Activated naive CD8-positive, alpha-beta T cell treated with anti-CD3 and anti-CD28 coated beads, Interleukin-2, amount 50 U/mL, for 24 hours (primary cell): ENCODE data around the gene DCBLD1.
"Not testable (repeated sequence)": the region's sequence is repeated elsewhere in the genome, so short reads cannot be mapped to it uniquely, and the experiment has no call there.

Source experiments
- ATAC-seq: fragments of 150-1000 bp; cut with Tn5 transposase; one replicate; pipeline ENCODE4 v1.10.0; 2021
- DNase-seq: peaks from one replicate; pipeline ENCODE4 v3.0.0; 2021
- H3K27ac Mint-ChIP-seq: one replicate; pipeline ENCODE4 v1.8.0; 2021; ENCODE audit warnings: mild to moderate bottlenecking, mixed read lengths
- H3K27me3 Mint-ChIP-seq: one replicate; pipeline ENCODE4 v1.8.0; 2021; ENCODE audit warnings: mixed read lengths
- H3K36me3 Mint-ChIP-seq: one replicate; pipeline ENCODE4 v1.8.0; 2021; ENCODE audit warnings: low read depth, mixed read lengths
- H3K4me1 Mint-ChIP-seq: one replicate; pipeline ENCODE4 v1.8.0; 2021; ENCODE audit warnings: mixed read lengths
- H3K4me3 Mint-ChIP-seq: one replicate; pipeline ENCODE4 v1.8.0; 2021; ENCODE audit warnings: mild to moderate bottlenecking, moderate library complexity, mixed read lengths
- H3K9me3 Mint-ChIP-seq: one replicate; pipeline ENCODE4 v1.8.0; 2021; ENCODE audit warnings: mixed read lengths

Gene DCBLD1

GRCh38 chr6:117517995-117518394 lies 35.5 kb downstream of the DCBLD1 start:
- not testable (repeated sequence) for ATAC-seq, H3K36me3 Mint-ChIP-seq, DNase-seq, H3K4me1 Mint-ChIP-seq, H3K27me3 Mint-ChIP-seq, H3K9me3 Mint-ChIP-seq, H3K27ac Mint-ChIP-seq, H3K4me3 Mint-ChIP-seq

DNA sequence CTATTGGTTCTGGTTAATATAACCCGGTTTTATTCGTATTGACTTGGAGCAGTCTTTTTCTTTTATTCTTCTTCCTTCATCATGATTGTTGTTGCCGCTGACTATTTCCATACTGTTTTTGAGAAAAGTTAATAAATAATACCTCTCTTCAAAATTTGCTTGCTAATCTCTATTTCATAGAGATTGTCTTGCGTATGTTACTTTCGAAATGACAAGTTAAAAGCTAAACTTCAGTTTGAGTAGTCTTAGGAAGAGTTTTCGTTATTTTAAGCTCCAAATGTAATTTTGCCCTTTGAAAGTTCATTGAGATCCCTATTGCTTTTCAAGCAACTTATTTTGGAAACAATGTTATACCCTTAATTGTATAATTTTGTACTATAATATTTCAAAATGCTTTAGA lies 36.4 kb downstream of the DCBLD1 start:
- Mint-ChIP-seq H3K9me3 (no peaks in the 10 kb centered on the region), H3K27ac (no peak overlapping the region), H3K4me1 (no peaks in the 10 kb centered on the region), H3K36me3 (peaks cover 2% of the 10 kb centered on the region), H3K4me3 (no peak overlapping the region), H3K27me3 (peaks cover 3% of the 10 kb centered on the region)
- ATAC-seq (no peak), DNase-seq (no peak)

DNA sequence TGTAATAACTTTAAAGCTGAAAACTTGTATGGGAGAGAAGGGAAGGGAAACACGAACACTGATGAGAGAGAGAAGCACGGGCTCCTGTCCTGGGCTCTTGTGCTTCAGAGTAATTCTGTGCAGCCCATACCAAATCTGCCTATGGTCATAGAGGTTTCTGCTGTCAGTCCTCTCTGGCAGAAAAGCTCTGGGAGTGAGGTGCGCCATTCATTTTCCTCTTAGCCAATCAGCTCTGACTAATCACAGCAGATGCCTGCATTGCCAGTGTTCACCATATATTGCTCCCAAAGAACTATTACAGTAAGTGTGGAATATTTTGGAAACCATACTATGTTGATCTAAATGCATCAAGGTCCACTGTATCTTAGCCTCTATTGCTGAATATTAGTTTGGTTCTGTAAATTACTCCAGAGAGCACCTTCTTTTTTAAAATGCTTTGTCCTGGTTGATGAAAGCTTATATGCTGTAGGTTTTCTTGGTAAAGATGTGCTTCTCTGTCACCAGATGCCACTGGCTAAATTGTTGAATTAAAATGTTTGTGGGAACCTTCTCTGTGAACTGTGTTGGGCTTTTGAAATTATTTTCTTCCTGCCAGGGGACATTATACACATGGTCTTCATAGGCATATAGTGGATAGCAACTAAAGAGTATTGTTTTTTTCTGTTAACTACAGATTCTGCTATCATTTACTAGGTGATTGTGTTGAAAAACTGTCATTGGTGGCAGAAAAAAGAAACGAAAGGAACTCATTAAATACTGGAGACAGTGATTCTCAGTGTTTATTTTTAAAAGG lies 38.3 kb downstream of the DCBLD1 start:
- no peak overlapping the region for H3K27ac Mint-ChIP-seq
- no peaks in the 10 kb centered on the region for H3K4me1 Mint-ChIP-seq
- DNase-seq, result no peak
- no peak for ATAC-seq
- H3K27me3 Mint-ChIP-seq, result peaks cover 2% of the 10 kb centered on the region
- H3K4me3 Mint-ChIP-seq, result no peak overlapping the region
- peaks cover 2% of the 10 kb centered on the region for H3K36me3 Mint-ChIP-seq
- no peaks in the 10 kb centered on the region for H3K9me3 Mint-ChIP-seq

DNA sequence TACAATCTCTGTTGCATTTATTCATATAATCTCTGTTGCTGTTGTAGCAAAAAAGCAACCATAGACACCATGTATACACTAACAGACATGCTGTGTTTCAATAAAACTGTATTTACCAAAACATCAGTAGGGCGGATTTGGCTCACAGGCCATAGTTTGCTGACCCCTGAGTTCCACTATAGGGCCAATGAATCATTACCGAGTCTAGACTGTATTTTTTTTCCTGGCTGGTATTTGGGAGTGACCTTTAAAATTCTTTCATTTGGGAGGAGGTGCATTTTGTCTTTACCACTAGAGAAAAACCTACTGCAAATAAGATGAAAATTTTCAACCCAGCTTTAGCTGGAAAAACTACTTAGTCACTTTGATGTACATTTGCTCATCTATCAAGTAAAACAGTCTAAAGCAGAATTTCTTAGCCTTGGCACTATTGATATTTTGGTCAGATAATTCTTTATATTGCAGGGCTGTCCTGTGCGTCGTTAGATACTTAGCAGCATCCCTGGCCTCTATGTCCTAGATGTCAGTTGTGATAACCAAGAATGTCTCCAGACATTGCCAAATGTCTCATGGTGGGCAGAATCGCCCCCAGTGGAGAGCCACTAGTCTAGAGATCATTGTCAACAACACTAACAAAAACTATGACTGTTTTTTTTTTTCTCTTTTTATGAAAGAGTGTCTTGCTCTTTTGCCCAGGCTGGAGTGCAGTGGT lies 39.5 kb downstream of the DCBLD1 start:
- no peak for ATAC-seq
- Mint-ChIP-seq H3K27ac (no peak overlapping the region), H3K4me3 (no peak overlapping the region), H3K27me3 (peaks cover 2% of the 10 kb centered on the region), H3K9me3 (no peaks in the 10 kb centered on the region), H3K4me1 (no peaks in the 10 kb centered on the region), H3K36me3 (peaks cover 2% of the 10 kb centered on the region)
- DNase-seq, result no peak

- ATAC-seq, result no peak
- no peak overlapping the region for H3K27ac Mint-ChIP-seq
- H3K27me3 Mint-ChIP-seq, result peaks cover 2% of the 10 kb centered on the region
- H3K4me1 Mint-ChIP-seq, result no peaks in the 10 kb centered on the region
- H3K9me3 Mint-ChIP-seq, result no peaks in the 10 kb centered on the region
- no peak overlapping the region for H3K4me3 Mint-ChIP-seq
- no peak for DNase-seq
- H3K36me3 Mint-ChIP-seq, result peaks cover 2% of the 10 kb centered on the region
Measured at GRCh38 chr6:117525607-117526006, 43.1 kb downstream of the DCBLD1 start.

- Mint-ChIP-seq H3K36me3 (no peaks in the 10 kb centered on the region), H3K4me1 (no peaks in the 10 kb centered on the region), H3K9me3 (no peaks in the 10 kb centered on the region), H3K27ac (no peak overlapping the region), H3K27me3 (peaks cover 6% of the 10 kb centered on the region), H3K4me3 (no peak overlapping the region)
- DNase-seq, result no peak
- no peak for ATAC-seq
Measured at GRCh38 chr6:117530467-117531242, 48.2 kb downstream of the DCBLD1 start.

DNA sequence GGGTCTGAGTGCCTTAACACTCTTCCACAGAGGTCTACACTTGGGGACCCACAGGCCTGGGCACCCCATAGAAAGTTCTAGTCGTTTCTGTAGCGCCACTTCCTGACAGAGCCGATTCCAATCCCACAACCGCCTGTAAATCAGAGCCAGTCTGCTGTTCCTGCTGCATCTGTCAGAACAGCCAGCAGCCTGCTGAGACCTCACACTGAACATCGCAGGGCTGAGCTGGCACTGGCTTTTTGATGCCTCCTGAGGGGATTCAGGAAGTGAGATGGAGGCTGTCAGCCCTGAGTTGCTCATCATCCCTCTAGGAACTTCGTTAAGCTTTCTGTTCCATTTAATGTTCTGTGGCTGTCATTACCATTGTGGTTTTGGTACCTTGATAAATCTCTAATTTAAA lies 48.9 kb downstream of the DCBLD1 start:
- Mint-ChIP-seq H3K36me3 (no peaks in the 10 kb centered on the region), H3K27ac (no peak overlapping the region), H3K9me3 (no peaks in the 10 kb centered on the region), H3K4me3 (no peak overlapping the region), H3K27me3 (peaks cover 6% of the 10 kb centered on the region), H3K4me1 (no peaks in the 10 kb centered on the region)
- ATAC-seq, result no peak
- DNase-seq, result no peak

DNA sequence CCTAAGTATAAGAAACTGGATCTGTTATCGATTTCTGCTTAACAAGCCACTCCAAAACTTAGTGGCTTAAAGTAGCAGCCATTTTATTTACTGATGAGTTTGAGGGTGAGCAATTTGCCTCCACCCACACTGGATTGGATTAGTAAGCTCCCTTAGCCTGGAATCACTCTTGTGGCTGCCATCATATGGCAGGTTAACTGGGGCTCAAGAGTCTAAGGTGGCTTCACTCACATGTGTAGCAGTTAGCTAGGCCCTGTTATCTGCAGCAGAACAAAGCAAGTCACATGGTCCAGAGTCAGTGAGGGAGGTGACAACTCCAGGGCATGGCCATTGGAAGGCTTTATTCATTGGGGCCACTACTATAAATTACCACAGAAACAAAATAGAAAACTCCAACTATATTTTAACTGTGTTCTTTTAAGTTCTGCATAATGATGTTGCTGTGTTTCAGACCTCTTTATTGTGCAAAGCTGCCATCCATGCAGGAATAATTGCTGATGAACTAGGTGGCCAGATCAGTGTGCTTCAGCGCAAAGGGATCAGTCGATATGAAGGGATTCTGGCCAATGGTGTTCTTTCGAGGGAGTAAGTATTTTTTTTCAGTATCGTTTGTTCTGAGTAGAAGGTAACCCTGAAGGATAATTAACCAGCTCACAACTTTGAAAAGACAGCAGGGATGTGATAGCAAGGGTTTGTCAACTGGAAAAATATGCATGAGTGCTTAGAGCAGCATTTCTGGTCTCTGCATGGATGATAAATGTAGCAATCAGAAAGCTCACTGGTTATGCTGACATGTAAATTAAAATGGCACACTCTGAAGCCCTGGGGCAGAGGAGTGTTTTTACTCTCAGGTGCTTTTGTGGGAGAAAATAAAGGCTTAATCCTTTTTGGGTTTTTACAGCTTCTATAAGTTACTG lies 49.6 kb downstream of the DCBLD1 start:
- Mint-ChIP-seq H3K36me3 (no peaks in the 10 kb centered on the region), H3K27me3 (peaks cover 6% of the 10 kb centered on the region), H3K4me1 (no peaks in the 10 kb centered on the region), H3K9me3 (no peaks in the 10 kb centered on the region), H3K27ac (no peak overlapping the region), H3K4me3 (no peak overlapping the region)
- no peak for ATAC-seq
- no peak for DNase-seq

- Mint-ChIP-seq H3K4me1 (no peaks in the 10 kb centered on the region), H3K9me3 (no peaks in the 10 kb centered on the region), H3K27me3 (peaks cover 13% of the 10 kb centered on the region), H3K36me3 (peaks cover under 1% of the 10 kb centered on the region), H3K27ac (no peak overlapping the region), H3K4me3 (no peak overlapping the region)
- no peak for ATAC-seq
- DNase-seq, result no peak
Measured at GRCh38 chr6:117533775-117534174, 51.3 kb downstream of the DCBLD1 start.

DNA sequence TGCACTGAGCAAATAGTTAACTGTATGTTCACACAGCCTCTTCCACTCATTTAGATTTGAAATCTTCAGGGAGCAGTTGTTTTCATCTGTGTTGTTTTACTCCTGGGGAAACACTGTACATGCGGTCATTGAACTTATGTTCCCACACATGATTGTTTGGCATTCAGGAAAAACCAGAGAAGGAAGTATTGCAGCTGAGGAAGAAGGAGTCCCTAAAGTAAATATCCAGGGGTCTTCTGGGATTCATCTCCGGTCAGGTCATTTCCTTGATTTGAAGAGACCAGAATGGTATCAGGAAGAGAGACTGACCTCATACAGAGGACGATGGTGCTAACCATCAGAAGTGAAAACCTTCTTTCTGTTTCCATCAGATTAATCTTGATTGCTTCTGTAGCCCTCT lies 52.5 kb downstream of the DCBLD1 start:
- no peak overlapping the region for H3K27ac Mint-ChIP-seq
- no peaks in the 10 kb centered on the region for H3K4me1 Mint-ChIP-seq
- ATAC-seq (no peak), DNase-seq (no peak)
- peaks cover 5% of the 10 kb centered on the region for H3K36me3 Mint-ChIP-seq
- H3K9me3 Mint-ChIP-seq, result no peaks in the 10 kb centered on the region
- no peak overlapping the region for H3K4me3 Mint-ChIP-seq
- peaks cover 13% of the 10 kb centered on the region for H3K27me3 Mint-ChIP-seq

DNA sequence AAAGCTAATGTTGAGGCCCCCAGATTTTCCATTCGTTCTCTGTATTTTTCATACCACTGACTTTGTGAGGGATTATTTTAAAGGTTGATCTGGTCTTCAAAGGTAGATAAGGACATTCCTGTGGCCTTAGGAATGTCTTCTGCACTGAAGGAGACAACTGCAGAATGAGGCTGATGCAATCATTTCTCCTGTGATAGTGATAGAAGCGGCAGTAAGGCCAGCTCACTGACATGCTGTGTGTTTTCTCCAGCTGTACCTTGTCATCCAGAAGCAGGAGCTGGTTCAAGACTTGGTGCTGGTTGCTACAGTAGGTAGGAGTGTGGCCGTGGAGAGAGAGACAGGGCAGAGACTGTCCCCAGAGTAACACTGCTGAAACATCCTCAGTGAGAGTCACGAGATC lies 53.8 kb downstream of the DCBLD1 start:
- H3K36me3 Mint-ChIP-seq, result peaks cover 5% of the 10 kb centered on the region
- DNase-seq, result no peak
- H3K27me3 Mint-ChIP-seq, result peaks cover 13% of the 10 kb centered on the region
- H3K4me1 Mint-ChIP-seq, result no peaks in the 10 kb centered on the region
- H3K9me3 Mint-ChIP-seq, result no peaks in the 10 kb centered on the region
- H3K4me3 Mint-ChIP-seq, result no peak overlapping the region
- ATAC-seq, result no peak
- no peak overlapping the region for H3K27ac Mint-ChIP-seq

- H3K9me3 Mint-ChIP-seq, result no peaks in the 10 kb centered on the region
- H3K4me3 Mint-ChIP-seq, result no peak overlapping the region
- H3K27me3 Mint-ChIP-seq, result peaks cover 10% of the 10 kb centered on the region
- H3K4me1 Mint-ChIP-seq, result no peaks in the 10 kb centered on the region
- DNase-seq (no peak), ATAC-seq (no peak)
- H3K27ac Mint-ChIP-seq, result no peak overlapping the region
- H3K36me3 Mint-ChIP-seq, result peaks cover 5% of the 10 kb centered on the region
Measured at GRCh38 chr6:117538615-117539014, 56.1 kb downstream of the DCBLD1 start.

DNA sequence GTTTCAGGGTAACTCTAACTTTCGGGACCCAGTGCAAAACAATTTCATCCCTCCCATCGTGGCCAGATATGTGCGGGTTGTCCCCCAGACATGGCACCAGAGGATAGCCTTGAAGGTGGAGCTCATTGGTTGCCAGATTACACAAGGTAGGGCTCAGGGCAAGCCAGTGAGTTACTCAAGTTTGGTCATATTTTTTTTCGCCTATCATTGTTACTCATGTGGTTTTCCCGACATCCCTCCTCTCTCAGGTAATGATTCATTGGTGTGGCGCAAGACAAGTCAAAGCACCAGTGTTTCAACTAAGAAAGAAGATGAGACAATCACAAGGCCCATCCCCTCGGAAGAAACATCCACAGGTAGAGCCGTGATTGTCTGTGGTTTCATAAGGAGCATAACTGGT lies 58.2 kb downstream of the DCBLD1 start:
- peaks cover 5% of the 10 kb centered on the region for H3K36me3 Mint-ChIP-seq
- no peak overlapping the region for H3K4me3 Mint-ChIP-seq
- no peaks in the 10 kb centered on the region for H3K4me1 Mint-ChIP-seq
- ATAC-seq (no peak), DNase-seq (no peak)
- no peaks in the 10 kb centered on the region for H3K9me3 Mint-ChIP-seq
- peaks cover 7% of the 10 kb centered on the region for H3K27me3 Mint-ChIP-seq
- H3K27ac Mint-ChIP-seq, result no peak overlapping the region

GRCh38 chr6:117542493-117542892 lies 60.0 kb downstream of the DCBLD1 start:
- H3K4me3 Mint-ChIP-seq, result no peak overlapping the region
- peaks cover 18% of the 10 kb centered on the region for H3K27me3 Mint-ChIP-seq
- no peak for DNase-seq
- H3K4me1 Mint-ChIP-seq, result peaks cover 3% of the 10 kb centered on the region
- ATAC-seq, result no peak
- no peaks in the 10 kb centered on the region for H3K9me3 Mint-ChIP-seq
- H3K36me3 Mint-ChIP-seq, result peaks cover 5% of the 10 kb centered on the region
- H3K27ac Mint-ChIP-seq, result no peak overlapping the region
